Naive thymus-derived CD8-positive, alpha-beta T cell (primary cell): ENCODE results near the gene PAX6. TPM values are rescaled to one million over a fixed set of nuclear protein-coding genes. Genes with fewer than 3 reads are reported as not detected.

Source experiments
- ATAC-seq, 2 donors: fragments of 150-1000 bp; cut with Tn5 transposase in 1 of 2; sonication (Bioruptor Pico), chemical (Tn5 transposase) in 1 of 2; 1 replicate in 1 of 2; 2 replicates in 1 of 2; pipeline ENCODE4 v1.10.0; 2021; ENCODE audit warnings: mild to moderate bottlenecking in 2 of 2, moderate library complexity in 2 of 2
- POLR2A ChIA-PET: fragments of 350-600 bp; sonication (Branson Sonifier 250); formaldehyde crosslinking; loops from one replicate; lab custom pipeline; 2021; ENCODE audit warnings: antibody characterized with exemption; lab: Charles Lee
- DNase-seq, 10 donors: peaks; one replicate each; pipeline versions ENCODE4 v3.0.0 to v3.0.0-alpha.2; 2020 to 2022
- H3K27ac Mint-ChIP-seq, 10 donors: one replicate each; pipeline ENCODE4 v1.8.0; 2020 to 2022; ENCODE audit warnings: mild to moderate bottlenecking in 10 of 10, mixed read lengths in 10 of 10, moderate library complexity in 4 of 10, inconsistent platforms in 1 of 10
- H3K27me3 Mint-ChIP-seq, 5 donors: one replicate each; pipeline ENCODE4 v1.8.0; 2021 to 2022; ENCODE audit warnings: mixed read lengths in 5 of 5
- H3K36me3 Mint-ChIP-seq, 3 donors: one replicate each; pipeline ENCODE4 v1.8.0; 2020 to 2022; ENCODE audit warnings: mixed read lengths in 3 of 3, mild to moderate bottlenecking in 2 of 3, inconsistent platforms in 1 of 3
- H3K4me1 Mint-ChIP-seq, 4 donors: one replicate each; pipeline ENCODE4 v1.8.0; 2021 to 2022; ENCODE audit warnings: mixed read lengths in 4 of 4
- H3K4me3 Mint-ChIP-seq, 10 donors: one replicate each; pipeline ENCODE4 v1.8.0; 2020 to 2022; ENCODE audit warnings: mild to moderate bottlenecking in 10 of 10, mixed read lengths in 10 of 10, moderate library complexity in 6 of 10, inconsistent platforms in 1 of 10
- H3K9me3 Mint-ChIP-seq, 9 donors: one replicate each; pipeline ENCODE4 v1.8.0; 2020 to 2022; ENCODE audit warnings: mixed read lengths in 9 of 9, mild to moderate bottlenecking in 3 of 9, inconsistent platforms in 1 of 9, moderate library complexity in 1 of 9
- polyA plus RNA-seq, 3 donors: library from polyadenylated mRNA; unstranded; fragments of 300-500 nt; fragmentation: Illumina TruSeq; gene quantifications; one replicate each; pipeline ENCODE4 v1.2.3, GENCODE V29; 2021
- total RNA-seq, 8 experiments: library from RNA in 2 of 8; stranded (reverse) in 2 of 8; gene quantifications; one replicate each; pipeline ENCODE4 v1.2.3 and lab custom pipeline; 2021 to 2026

Gene PAX6
- total and polyA plus RNA-seq, 5 experiments from 2014 or later: 0.05 TPM; not detected in 4

DNA sequence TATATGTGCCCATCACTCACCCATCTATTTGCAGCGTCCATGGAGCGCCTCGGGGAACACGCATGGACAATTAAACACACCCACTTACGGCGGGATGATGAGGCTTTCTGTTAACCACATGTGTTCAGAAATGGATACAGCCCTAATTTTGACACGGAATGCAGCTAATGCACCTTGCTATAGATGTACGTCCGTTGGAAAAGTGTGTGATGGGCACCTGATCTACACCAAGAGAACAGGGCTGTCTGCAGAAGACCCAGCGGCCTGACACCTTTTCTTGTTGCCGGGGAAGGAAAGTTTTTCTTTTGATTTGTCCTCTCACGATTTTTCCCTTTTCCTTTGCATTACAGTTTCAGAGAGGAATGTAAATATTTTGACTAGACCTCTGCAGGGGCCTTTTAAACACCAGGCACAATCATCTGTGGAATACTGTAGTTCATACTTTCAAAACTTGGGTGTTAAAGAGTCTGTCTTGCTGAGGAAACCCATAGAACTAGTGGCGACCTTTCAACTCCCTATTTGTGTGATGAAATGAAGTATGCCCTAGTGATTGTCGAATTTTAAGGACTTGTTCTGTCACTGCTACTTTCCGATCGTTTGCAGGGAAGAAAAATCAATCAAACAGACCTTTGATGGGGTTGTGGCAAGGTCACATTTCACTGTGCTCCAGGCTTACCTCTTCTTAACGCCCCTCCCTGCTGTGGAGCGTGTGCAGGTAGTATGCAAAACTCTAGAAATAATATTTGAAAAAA is 16.5 kb upstream of the PAX6 start:
- Mint-ChIP-seq H3K4me1 (peaks cover 13 to 23% (median 14%) of the 10 kb centered on the region in 4 donors), H3K27ac (peak overlapping the region in 1 of 10 donors; percentile 78), H3K9me3 (peaks cover 0 to 9% (median 2%) of the 10 kb centered on the region in 9 donors), H3K36me3 (peaks cover 0 to 16% (median 10%) of the 10 kb centered on the region in 3 donors), H3K4me3 (peak overlapping the region in 7 of 10 donors; percentile 3 to 59 (median 43)), H3K27me3 (peaks cover 47 to 74% (median 64%) of the 10 kb centered on the region in 5 donors)
- ATAC-seq: no peak
- DNase-seq: no peak
- POLR2A ChIA-PET: no interaction called here

DNA sequence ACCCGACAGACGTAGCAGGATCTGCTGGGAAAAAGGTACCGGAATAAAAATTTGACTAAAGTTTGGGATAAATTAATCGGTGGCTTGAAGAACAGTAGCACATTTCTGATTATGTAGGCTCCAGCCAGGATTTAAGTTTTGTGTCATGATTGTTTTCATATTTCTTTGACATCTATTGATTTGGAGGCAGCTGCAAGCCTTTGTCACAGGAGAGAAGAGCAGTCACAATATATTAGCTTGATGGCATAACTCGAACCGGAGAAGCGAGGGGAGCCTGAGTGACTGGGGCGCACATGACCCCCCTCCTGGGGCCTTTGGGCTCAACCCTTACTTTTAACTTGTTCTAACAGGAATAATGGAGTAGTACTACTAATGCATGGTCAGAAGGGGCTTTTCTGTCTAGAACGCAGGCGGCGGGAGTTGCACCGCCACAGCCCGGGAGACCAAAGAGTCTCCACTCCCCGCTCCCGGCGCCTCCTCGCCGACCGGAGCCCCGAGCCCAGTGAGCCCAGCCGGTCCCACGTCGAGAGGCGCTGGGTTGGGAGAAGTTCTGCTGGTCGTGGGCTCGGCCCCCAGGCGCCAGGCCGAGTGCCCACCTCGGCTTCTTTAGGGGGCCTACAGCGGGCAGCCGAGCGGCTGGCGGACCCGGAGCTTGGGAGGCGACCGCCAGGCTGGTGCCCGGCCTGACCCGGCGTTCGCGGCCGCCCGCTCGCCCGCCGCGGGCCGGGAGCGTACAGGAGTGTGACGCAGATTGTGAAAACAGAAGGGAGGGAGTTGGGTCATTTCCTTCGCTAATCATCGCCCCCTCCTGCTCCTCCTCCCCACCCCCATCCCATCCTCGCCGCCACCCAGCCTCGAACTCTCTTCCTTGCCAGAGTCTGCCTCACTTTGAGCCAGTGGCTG is 15.7 kb upstream of the PAX6 start:
- H3K27me3 Mint-ChIP-seq: peaks cover 55 to 82% (median 72%) of the 10 kb centered on the region in 5 donors
- DNase-seq (no peak), ATAC-seq (no peak)
- POLR2A ChIA-PET: no interaction called here
- peak overlapping the region in 1 of 10 donors; percentile 78 for H3K27ac Mint-ChIP-seq
- peaks cover 13 to 23% (median 14%) of the 10 kb centered on the region in 4 donors for H3K4me1 Mint-ChIP-seq
- H3K36me3 Mint-ChIP-seq: peaks cover 0 to 22% (median 10%) of the 10 kb centered on the region in 3 donors
- H3K4me3 Mint-ChIP-seq: peak overlapping the region in 6 of 10 donors; percentile 13 to 51 (median 40)
- H3K9me3 Mint-ChIP-seq: peaks cover 0 to 10% (median 3%) of the 10 kb centered on the region in 9 donors

DNA sequence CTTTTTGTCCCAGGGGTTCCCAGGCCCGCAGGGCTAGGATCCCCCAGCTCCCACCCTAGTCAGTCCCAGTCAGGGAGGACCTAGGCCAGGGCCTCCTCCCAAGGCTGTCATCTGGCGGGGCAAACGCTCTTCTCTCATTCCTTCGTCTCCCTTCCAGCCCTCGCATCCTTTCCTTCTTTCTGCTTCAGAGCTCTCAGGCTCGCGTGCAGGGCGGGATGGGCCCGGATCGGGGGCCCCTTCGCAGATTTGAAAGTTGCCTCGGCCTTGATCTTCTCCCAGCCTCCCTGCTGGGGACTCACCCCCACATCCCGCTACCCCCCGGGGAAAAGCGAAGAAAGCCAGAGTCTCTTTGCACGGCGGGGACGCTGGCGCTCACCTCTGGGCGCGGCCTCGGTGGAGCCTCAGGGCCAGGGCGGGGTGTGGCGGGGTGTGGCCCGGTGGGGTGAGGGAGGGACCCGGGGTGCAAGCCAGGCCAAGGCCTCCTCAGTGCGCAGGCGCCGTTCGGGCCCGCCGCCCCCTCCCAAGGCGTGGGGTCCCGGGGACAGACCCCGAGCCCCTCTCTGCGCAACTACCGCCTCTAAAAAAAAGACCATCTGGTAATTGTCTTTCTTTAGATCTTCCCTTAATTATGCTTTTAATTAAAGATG is 14.8 kb upstream of the PAX6 start:
- DNase-seq (no peak), ATAC-seq (no peak)
- Mint-ChIP-seq H3K27me3 (peaks cover 61 to 90% (median 77%) of the 10 kb centered on the region in 5 donors), H3K4me1 (peaks cover 13 to 23% (median 14%) of the 10 kb centered on the region in 4 donors), H3K4me3 (peak overlapping the region in 5 of 10 donors; percentile 13 to 51 (median 44)), H3K27ac (peak overlapping the region in 1 of 10 donors; percentile 67), H3K9me3 (peaks cover 0 to 14% (median 3%) of the 10 kb centered on the region in 9 donors), H3K36me3 (peaks cover 0 to 28% (median 13%) of the 10 kb centered on the region in 3 donors)
- POLR2A ChIA-PET: no interaction called here

DNA sequence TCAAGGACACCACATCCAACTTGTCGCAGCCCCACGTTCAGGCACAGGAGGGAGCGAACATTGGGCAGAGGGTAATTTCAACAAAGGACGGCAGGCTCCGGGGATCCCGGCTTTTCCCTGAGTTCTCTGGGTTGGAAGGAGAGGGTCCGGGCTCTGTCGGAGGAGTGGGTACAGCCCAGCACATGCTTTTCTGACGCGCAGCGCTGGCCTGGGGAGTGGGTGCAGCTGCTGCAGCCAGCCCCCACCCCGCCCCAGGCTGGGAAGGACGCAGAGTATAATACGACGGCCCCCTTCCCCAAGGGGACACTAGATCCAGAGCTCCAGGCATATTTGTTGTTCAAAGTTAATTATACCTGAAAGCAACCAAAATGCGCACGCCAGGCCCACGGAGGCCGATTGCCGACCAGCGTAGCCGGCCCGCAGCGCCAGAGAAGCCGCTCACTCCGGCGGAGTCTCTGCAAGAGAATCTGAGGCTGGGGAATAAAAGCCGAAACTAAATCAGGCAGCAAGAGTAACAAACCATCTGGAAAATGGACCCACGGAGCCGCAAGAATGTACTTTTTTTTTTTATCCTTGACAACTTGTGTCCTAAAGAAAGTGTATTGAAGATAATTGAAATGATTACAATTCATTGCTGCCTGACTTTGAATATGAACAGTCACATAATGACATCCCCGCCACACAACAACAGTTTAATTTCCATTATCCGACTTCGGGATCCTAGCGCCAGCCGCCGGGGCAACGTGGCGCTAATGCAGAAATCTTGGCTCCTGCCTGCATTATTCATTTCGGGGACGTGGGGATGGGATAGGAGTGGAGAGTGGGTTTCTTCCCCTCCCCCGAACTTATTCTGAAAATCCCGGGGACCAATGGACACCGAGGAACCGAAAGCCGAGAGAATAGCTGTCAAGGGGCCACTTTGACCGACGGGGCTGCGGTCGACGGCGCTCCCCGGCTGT is 14.0 kb upstream of the PAX6 start:
- POLR2A ChIA-PET: no interaction called here

DNA sequence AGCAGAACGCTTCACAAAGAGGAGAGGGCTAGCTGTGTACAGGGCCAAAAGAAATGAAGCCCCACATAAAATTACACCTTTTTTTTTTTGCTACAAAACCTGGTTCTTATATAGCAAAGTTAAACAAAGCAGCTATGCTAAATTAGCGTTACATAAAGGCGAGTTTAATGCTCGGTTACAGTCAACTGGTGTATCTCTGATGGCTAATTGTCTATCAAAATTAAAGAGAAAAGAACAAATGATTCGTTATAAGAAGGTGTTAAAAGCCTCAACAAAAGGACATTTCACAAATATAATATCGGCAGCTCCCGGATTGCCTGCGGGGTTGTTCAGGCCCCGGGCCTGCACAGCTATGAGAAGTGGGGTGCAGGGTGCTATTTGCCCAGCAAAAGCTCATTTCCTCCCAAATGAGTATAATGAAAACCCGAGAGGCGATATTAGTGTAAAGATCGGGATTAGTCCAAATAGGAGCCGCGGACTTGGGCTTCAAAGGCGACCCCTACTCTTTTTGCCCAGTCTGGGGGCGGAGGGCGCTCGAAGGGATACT is 13.3 kb upstream of the PAX6 start:
- POLR2A ChIA-PET: no interaction called here
- Mint-ChIP-seq H3K27me3 (peaks cover 51 to 99% (median 67%) of the 10 kb centered on the region in 5 donors), H3K4me1 (peaks cover 13 to 23% (median 14%) of the 10 kb centered on the region in 4 donors), H3K36me3 (peaks cover 0 to 20% (median 13%) of the 10 kb centered on the region in 3 donors), H3K27ac (peak overlapping the region in 1 of 10 donors; percentile 6), H3K4me3 (peak overlapping the region in 4 of 10 donors; percentile 6 to 41 (median 30)), H3K9me3 (peaks cover 0 to 14% (median 3%) of the 10 kb centered on the region in 9 donors)
- no peak for DNase-seq
- no peak for ATAC-seq

More for the DNA sequence above, 14.0 kb upstream of the PAX6 start:
- no peak for DNase-seq
- ATAC-seq: no peak
- H3K27me3 Mint-ChIP-seq: peaks cover 57 to 98% (median 74%) of the 10 kb centered on the region in 5 donors
- H3K27ac Mint-ChIP-seq: peak overlapping the region in 1 of 10 donors; percentile 6
- peaks cover 0 to 14% (median 3%) of the 10 kb centered on the region in 9 donors for H3K9me3 Mint-ChIP-seq
- H3K4me1 Mint-ChIP-seq: peaks cover 13 to 23% (median 14%) of the 10 kb centered on the region in 4 donors
- H3K36me3 Mint-ChIP-seq: peaks cover 0 to 27% (median 13%) of the 10 kb centered on the region in 3 donors
- peak overlapping the region in 7 of 10 donors; percentile 4 to 63 (median 39) for H3K4me3 Mint-ChIP-seq

DNA sequence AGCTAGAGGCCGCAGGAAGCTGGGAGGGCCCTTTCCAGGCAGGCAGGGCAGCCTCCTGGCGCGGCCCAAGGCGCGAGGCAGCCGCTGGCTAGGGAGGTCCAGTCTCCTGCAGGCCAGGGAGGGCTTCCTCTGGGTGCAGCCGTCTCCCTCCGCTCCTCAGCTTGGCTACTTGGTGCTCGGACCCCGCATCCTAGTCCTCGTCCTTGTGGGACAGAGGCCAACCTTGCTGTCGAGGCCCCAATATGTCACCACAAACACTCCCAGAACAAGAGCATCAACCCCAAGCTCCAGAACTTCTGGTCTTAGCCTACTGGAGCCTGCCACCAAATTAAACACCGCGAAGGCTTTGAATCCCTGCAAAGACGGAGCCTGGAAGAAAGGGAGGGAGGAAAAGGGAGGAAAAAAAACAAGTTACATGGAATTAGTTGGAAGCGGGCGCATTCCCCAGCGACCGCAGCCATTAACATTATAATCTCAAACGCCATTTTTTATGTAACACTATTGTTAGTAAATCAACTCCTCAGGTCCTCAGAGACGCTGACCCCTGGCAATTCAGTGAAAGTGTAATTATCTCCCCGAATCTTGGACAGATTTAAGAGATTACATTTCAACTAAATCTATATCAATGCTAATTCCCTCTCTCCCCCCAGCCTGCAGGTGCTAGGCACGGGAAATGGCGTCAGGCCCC is 12.7 kb upstream of the PAX6 start:
- no peak for DNase-seq
- no peak overlapping the region for H3K4me3 Mint-ChIP-seq
- POLR2A ChIA-PET: no interaction called here
- peak overlapping the region in 1 of 10 donors; percentile 31 for H3K27ac Mint-ChIP-seq
- no peak for ATAC-seq
- H3K9me3 Mint-ChIP-seq: peaks cover 0 to 15% (median 3%) of the 10 kb centered on the region in 9 donors
- H3K4me1 Mint-ChIP-seq: peaks cover 13 to 23% (median 14%) of the 10 kb centered on the region in 4 donors
- H3K36me3 Mint-ChIP-seq: peaks cover 0 to 16% (median 10%) of the 10 kb centered on the region in 3 donors
- H3K27me3 Mint-ChIP-seq: peaks cover 47 to 99% (median 65%) of the 10 kb centered on the region in 5 donors

DNA sequence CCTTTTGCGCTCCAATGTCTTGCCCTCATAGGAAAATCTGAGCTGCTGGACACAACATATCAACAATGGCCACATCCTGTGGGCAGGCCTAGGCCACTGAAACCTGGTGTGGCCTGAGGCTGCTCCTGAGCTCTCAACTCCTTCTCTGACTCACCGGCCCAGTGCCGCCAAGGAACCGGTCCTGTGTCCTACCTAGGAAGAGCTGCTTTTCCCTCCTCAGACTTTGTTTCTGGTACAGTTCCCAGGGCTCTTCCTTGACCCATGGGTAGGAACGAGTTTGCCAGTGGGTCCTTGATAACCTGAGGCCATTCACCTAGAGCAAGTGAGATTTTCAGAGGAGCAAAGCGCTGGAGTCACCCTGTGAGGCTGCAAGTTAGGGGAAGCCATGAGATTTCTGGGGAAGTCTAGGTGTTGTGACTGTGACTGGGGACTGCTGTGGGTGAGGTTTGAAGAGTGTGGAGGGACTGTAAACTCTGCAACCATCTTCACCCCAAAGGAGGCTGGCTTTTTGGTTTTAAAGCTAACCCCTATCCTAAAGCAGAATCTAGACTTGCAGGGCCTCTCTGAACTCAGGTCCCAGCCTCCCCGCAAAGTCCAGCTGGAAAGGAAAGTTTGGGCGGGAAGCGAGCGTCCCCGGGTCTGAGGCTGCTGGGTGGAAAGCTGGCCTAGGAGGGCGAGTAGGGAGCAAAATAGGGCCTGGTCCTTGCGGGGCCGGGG is 12.0 kb upstream of the PAX6 start:
- POLR2A ChIA-PET: no interaction called here
- no peak overlapping the region for H3K4me3 Mint-ChIP-seq

DNA sequence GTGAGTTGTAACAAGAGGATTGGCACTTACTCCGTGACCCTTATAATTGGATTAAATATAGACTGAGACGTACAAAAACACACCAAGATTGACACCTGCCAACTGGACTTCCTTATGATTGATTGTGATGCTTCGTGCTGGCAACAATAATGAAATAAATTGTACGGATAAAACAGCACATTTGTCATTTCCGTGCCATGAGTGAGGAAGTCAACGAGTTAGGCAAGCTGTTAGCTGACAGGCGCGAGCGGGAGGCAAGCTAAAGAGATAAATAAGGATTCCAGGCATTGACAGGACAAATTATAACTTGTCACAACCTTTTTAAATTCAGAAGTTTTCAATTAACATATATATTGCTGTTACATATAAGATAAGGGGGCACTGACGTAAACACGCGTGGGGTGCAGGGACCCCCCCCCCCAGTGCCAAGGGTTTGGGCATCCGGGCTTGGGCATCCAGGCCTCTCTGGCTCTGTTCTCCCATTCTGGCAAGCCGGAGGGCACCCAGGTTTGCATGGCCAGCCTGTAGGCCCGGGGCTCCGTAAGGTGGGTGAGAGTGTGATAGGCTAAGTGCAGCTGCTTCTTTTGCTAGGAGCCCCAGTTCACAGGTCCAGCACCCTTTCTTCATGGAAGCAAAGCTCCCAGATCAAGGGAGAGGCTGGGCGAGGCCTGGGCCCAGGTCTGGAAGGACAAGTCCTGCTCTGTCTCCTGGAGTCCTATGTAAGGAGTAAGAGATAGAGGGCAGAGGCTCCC is 11.2 kb upstream of the PAX6 start:
- POLR2A ChIA-PET: interaction anchor here (0.7 kb wide), 1 partner anchor 484 kb away, joined by 3 read pairs; no protein-coding TSS in a partner anchor
- Mint-ChIP-seq H3K27me3 (peaks cover 44 to 94% (median 57%) of the 10 kb centered on the region in 5 donors), H3K36me3 (peaks cover 0 to 14% (median 10%) of the 10 kb centered on the region in 3 donors), H3K9me3 (peaks cover 0 to 14% (median 3%) of the 10 kb centered on the region in 9 donors), H3K4me3 (no peak overlapping the region), H3K27ac (no peak overlapping the region), H3K4me1 (peaks cover 13 to 21% (median 17%) of the 10 kb centered on the region in 4 donors)
- DNase-seq (no peak), ATAC-seq (no peak)

More for the DNA sequence above, 12.0 kb upstream of the PAX6 start:
- no peak for ATAC-seq
- DNase-seq: no peak
- peaks cover 13 to 25% (median 18%) of the 10 kb centered on the region in 4 donors for H3K4me1 Mint-ChIP-seq
- no peak overlapping the region for H3K27ac Mint-ChIP-seq
- H3K27me3 Mint-ChIP-seq: peaks cover 50 to 100% (median 65%) of the 10 kb centered on the region in 5 donors
- H3K36me3 Mint-ChIP-seq: peaks cover 0 to 16% (median 10%) of the 10 kb centered on the region in 3 donors
- peaks cover 0 to 15% (median 3%) of the 10 kb centered on the region in 9 donors for H3K9me3 Mint-ChIP-seq

DNA sequence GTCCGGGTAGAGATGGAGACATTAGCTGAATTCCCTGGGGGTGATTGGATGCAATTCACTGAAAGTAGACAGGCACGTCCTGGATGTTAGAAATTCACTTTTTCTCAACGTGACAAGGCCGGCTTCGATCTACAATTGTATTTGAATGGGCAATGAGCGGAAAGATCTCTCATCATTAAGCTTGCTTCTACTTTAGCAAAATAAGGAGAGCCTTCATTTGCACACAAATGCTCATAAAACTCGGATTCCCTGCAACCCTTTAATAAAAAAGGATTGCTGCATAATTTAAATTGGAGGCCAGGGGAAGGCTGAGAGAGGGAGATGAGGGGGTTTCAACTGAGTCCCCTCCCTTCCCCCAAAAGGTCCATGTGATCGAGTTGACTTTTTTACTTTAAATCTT is 10.6 kb upstream of the PAX6 start:
- Mint-ChIP-seq H3K27me3 (peaks cover 46 to 89% (median 59%) of the 10 kb centered on the region in 5 donors), H3K36me3 (peaks cover 0 to 12% (median 10%) of the 10 kb centered on the region in 3 donors), H3K27ac (no peak overlapping the region), H3K4me3 (no peak overlapping the region), H3K9me3 (peaks cover 0 to 14% (median 3%) of the 10 kb centered on the region in 9 donors), H3K4me1 (peaks cover 11 to 23% (median 20%) of the 10 kb centered on the region in 4 donors)
- DNase-seq (no peak), ATAC-seq (no peak)
- POLR2A ChIA-PET: interaction anchor here (0.7 kb wide), 1 partner anchor 483 kb away, joined by 3 read pairs; no protein-coding TSS in a partner anchor
